ENCODE data around the gene MSANTD2. TPM values are rescaled to one million over a fixed set of nuclear protein-coding genes. Genes with fewer than 3 reads are reported as not detected.

Gene MSANTD2
- total RNA-seq, 1 experiment from 2014 or later: 32.6 TPM

DNA sequence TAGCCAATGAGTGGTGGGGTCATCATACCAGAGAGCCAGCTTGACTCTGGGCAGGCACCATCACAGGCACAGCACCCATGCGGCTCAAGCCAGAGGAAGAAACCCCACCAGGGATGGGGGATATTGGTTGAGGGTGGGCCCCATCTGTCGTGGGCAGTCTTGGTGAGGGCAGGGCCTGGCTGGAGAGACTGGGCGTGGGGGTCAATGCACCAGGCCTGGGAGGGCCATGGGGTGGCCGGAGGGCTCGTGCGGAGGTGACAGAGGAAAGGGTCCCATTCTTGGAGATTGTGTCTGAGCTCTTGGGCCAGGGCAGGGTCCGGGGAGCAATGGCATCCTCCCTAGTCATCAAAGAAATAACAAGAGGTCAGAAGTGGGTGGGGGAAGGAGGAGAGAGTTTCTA is 46.6 kb downstream of the MSANTD2 start:
- ChIA-PET CTCF (interaction anchor here (0.7 to 1.1 kb wide), 2 partner anchors 14 to 83 kb away, joined by 3 read pairs; partner anchors contain the start of gene NRGN), POLR2A (ENCODE audit: unreplicated experiment) (no interaction called here)
- H4K20me1 ChIP-seq (ENCODE audit: low read length): no peaks in the 10 kb centered on the region
- H3K4me3 ChIP-seq (ENCODE audit: low read length): no peak overlapping the region
- no peak overlapping the region for H3K27ac ChIP-seq (ENCODE audit: low read length)
- no TSS peak for BruUV-seq (replicated peaks)
- H3K27me3 ChIP-seq (ENCODE audit: low read length): no peaks in the 10 kb centered on the region
- H3F3A ChIP-seq (ENCODE audit: low read length, unreplicated experiment): no peaks in the 10 kb centered on the region
- DNase-seq: no peak
- H3K36me3 ChIP-seq (ENCODE audit: low read depth, low read length): no peaks in the 10 kb centered on the region
- no peak overlapping the region for H3K4me2 ChIP-seq (ENCODE audit: low read length)
- H3K9me3 ChIP-seq (ENCODE audit: low read length): no peaks in the 10 kb centered on the region
- no peak for ATAC-seq
- H3K9me2 ChIP-seq (replicated peaks; ENCODE audit: low read length): no peaks in the 10 kb centered on the region
- H3K9ac ChIP-seq (ENCODE audit: low read length): no peak overlapping the region
- TF ChIP-seq EZH2phosphoT487 (IDR thresholded peaks at IDR 0.05; ENCODE audit: borderline replicate concordance, low read length) (no peak), EZH2 (IDR thresholded peaks at IDR 0.05; ENCODE audit: low read length, unreplicated experiment) (no peak)
- TF ChIP-seq, protein P1, sequence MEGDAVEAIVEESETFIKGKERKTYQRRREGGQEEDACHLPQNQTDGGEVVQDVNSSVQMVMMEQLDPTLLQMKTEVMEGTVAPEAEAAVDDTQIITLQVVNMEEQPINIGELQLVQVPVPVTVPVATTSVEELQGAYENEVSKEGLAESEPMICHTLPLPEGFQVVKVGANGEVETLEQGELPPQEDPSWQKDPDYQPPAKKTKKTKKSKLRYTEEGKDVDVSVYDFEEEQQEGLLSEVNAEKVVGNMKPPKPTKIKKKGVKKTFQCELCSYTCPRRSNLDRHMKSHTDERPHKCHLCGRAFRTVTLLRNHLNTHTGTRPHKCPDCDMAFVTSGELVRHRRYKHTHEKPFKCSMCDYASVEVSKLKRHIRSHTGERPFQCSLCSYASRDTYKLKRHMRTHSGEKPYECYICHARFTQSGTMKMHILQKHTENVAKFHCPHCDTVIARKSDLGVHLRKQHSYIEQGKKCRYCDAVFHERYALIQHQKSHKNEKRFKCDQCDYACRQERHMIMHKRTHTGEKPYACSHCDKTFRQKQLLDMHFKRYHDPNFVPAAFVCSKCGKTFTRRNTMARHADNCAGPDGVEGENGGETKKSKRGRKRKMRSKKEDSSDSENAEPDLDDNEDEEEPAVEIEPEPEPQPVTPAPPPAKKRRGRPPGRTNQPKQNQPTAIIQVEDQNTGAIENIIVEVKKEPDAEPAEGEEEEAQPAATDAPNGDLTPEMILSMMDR (conservative IDR thresholded peaks at IDR 0.05; ENCODE audit: low read depth, low read length): no peak
- H2AFZ ChIP-seq (ENCODE audit: low read length): no peak overlapping the region
- H3K4me1 ChIP-seq (ENCODE audit: insufficient read depth, low read length): peaks cover 42% of the 10 kb centered on the region
- intact Hi-C loops (cut with micrococcal nuclease): no loop called here
- H3K79me2 ChIP-seq (ENCODE audit: low read length): no peaks in the 10 kb centered on the region

DNA sequence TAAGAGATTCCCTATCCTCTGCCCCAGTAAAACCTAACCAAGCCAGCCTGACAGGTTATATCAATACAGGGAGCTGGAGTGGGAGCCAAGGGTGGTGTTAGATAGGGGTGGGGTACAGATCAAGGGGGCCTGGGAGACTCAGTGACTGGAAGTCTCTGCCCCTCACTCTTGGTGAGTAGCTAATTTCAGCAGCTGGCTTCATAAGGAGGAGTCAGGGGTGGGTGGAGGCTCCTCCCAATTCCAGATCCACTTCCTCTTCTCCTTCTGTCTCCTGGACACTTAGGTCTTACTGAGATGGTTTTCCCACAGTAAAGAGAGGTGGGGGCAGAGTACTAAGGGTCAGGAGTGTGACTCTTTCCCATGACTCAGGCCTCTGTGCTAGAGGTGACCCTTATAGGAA is 47.0 kb downstream of the MSANTD2 start:
- Histone ChIP-seq H3K9me3 (ENCODE audit: low read length) (no peaks in the 10 kb centered on the region), H3K4me2 (ENCODE audit: low read length) (no peak overlapping the region), H3K27me3 (ENCODE audit: low read length) (no peaks in the 10 kb centered on the region), H2AFZ (ENCODE audit: low read length) (no peak overlapping the region), H3K36me3 (ENCODE audit: low read depth, low read length) (no peaks in the 10 kb centered on the region), H3K9me2 (replicated peaks; ENCODE audit: low read length) (no peaks in the 10 kb centered on the region), H3F3A (ENCODE audit: low read length, unreplicated experiment) (no peaks in the 10 kb centered on the region), H3K4me1 (ENCODE audit: insufficient read depth, low read length) (peaks cover 45% of the 10 kb centered on the region), H4K20me1 (ENCODE audit: low read length) (no peaks in the 10 kb centered on the region), H3K79me2 (ENCODE audit: low read length) (no peaks in the 10 kb centered on the region), H3K9ac (ENCODE audit: low read length) (no peak overlapping the region), H3K27ac (ENCODE audit: low read length) (no peak overlapping the region), H3K4me3 (ENCODE audit: low read length) (no peak overlapping the region)
- POLR2A ChIA-PET (ENCODE audit: unreplicated experiment): no interaction called here
- intact Hi-C loops (cut with micrococcal nuclease): no loop called here
- 0 out of 2 replicates have a peak, but pooled peaks have one; percentile 7 for ATAC-seq
- BruUV-seq (replicated peaks): TSS peak; percentile 8
- DNase-seq: no peak
- CTCF ChIA-PET: interaction anchor here (0.7 to 1.1 kb wide), 4 partner anchors 13 to 83 kb away, joined by 3 to 4 read pairs (median 3); partner anchors contain the start of gene NRGN
- TF ChIP-seq, protein P1 (conservative IDR thresholded peaks at IDR 0.05; ENCODE audit: low read depth, low read length): no peak

DNA sequence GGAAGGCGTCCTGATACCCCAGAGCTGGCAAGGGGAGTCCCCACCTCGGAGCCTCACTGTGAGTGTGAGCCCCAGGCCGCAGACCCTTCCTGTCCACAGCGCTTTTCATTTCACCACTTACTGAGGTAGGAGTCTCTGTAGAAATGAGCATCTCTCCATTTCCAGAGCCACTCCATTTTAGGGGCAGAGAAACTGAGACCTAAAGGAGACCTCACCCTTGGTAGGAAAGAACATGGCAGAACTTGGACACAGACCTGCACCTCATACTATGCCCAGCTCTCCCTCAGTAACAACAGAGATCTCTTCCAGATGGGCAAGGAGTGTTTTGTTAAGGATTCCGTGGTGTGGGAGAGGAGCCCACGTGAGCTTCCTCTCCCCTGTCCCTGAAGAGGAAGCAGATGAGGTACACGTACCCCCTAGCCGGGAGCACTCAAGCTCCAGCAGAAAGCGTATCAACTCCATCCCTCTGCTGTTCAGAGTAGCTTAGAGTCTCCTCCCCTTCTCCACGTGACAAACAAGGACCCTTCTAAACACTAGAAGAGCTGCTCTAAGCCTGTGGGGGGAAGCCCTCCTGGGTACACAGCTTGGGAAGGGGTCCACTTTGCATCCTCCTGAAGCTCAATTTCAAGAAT is 47.6 kb downstream of the MSANTD2 start:
- no peaks in the 10 kb centered on the region for H3K9me2 ChIP-seq (replicated peaks; ENCODE audit: low read length)
- ChIA-PET CTCF (interaction anchor here (0.7 to 1.1 kb wide), 3 partner anchors 13 to 80 kb away, joined by 3 to 4 read pairs (median 3); partner anchors contain the start of gene NRGN), POLR2A (ENCODE audit: unreplicated experiment) (no interaction called here)
- intact Hi-C loops (cut with micrococcal nuclease): no loop called here
- no peak overlapping the region for H2AFZ ChIP-seq (ENCODE audit: low read length)
- no peak for DNase-seq
- no peak overlapping the region for H3K27ac ChIP-seq (ENCODE audit: low read length)
- no peaks in the 10 kb centered on the region for H3K36me3 ChIP-seq (ENCODE audit: low read depth, low read length)
- TF ChIP-seq EZH2 (IDR thresholded peaks at IDR 0.05; ENCODE audit: low read length, unreplicated experiment): no peak
- no peak for TF ChIP-seq EZH2phosphoT487 (IDR thresholded peaks at IDR 0.05; ENCODE audit: borderline replicate concordance, low read length)
- TF ChIP-seq, protein P1 (conservative IDR thresholded peaks at IDR 0.05; ENCODE audit: low read depth, low read length): no peak
- no peak overlapping the region for H3K4me2 ChIP-seq (ENCODE audit: low read length)
- no peak overlapping the region for H3K4me3 ChIP-seq (ENCODE audit: low read length)
- H3F3A ChIP-seq (ENCODE audit: low read length, unreplicated experiment): no peaks in the 10 kb centered on the region
- H3K9ac ChIP-seq (ENCODE audit: low read length): no peak overlapping the region
- H4K20me1 ChIP-seq (ENCODE audit: low read length): no peaks in the 10 kb centered on the region
- no peaks in the 10 kb centered on the region for H3K79me2 ChIP-seq (ENCODE audit: low read length)
- H3K27me3 ChIP-seq (ENCODE audit: low read length): no peaks in the 10 kb centered on the region
- no TSS peak for BruUV-seq (replicated peaks)
- H3K9me3 ChIP-seq (ENCODE audit: low read length): no peaks in the 10 kb centered on the region
- no peak for ATAC-seq
- H3K4me1 ChIP-seq (ENCODE audit: insufficient read depth, low read length): peaks cover 48% of the 10 kb centered on the region

Data from PC-3 (cell line).